Gastrocnemius medialis (tissue), 4 donors: Measurements from ENCODE around the gene GCHFR. TPM values are rescaled to one million over a fixed set of nuclear protein-coding genes. Genes with fewer than 3 reads are reported as not detected.

ENCODE experiments used
- ATAC-seq, 2 donors: fragments of 150-250 bp; one replicate each; pipeline ENCODE4 v1.9.1; 2016
- DNase-seq, 2 donors: peaks; one replicate each; pipeline ENCODE4 v3.0.0-alpha.2; 2019
- H3K27ac ChIP-seq, 4 donors: fragments of 200-600 bp; sonication (generic); 1 replicate in 1 of 4; 2 replicates in 3 of 4; pipeline ENCODE4 v1.5.1; 2016 to 2018; ENCODE audit warnings: mild to moderate bottlenecking in 2 of 4, moderate library complexity in 1 of 4
- H3K27me3 ChIP-seq, 3 donors: fragments of 200-600 bp; sonication (generic) in 2 of 3; 1 replicate in 1 of 3; 2 replicates in 2 of 3; pipeline versions ENCODE4 v1.5.1 to v1.6.0; 2016 to 2019; ENCODE audit warnings: mild to moderate bottlenecking in 1 of 3, moderate library complexity in 1 of 3
- H3K36me3 ChIP-seq, 2 donors: fragments of 200-600 bp; sonication (generic) in 1 of 2; one replicate each; pipeline ENCODE4 v1.5.1; 2017 to 2018
- H3K4me1 ChIP-seq, 2 donors: fragments of 200-600 bp; sonication (generic) in 1 of 2; one replicate each; pipeline ENCODE4 v1.5.1; 2016 to 2017; ENCODE audit warnings: mild to moderate bottlenecking in 2 of 2
- H3K4me3 ChIP-seq, 4 donors: fragments of 200-600 bp; sonication (generic) in 3 of 4; 1 replicate in 1 of 4; 2 replicates in 3 of 4; pipeline ENCODE4 v1.5.1; 2016 to 2019; ENCODE audit warnings: mild to moderate bottlenecking in 2 of 4
- H3K9me3 ChIP-seq, 3 donors: fragments of 200-600 bp; sonication (generic) in 2 of 3; 1 replicate in 1 of 3; 2 replicates in 2 of 3; pipeline ENCODE4 v1.5.1; 2016 to 2019
- CTCF ChIP-seq, 5 experiments: fragments of 450-650 bp in 3 of 5; fragments of 200-600 bp in 2 of 5; sonication (generic) in 2 of 5; IDR thresholded peaks in 4 of 5; conservative IDR thresholded peaks in 1 of 5; 1 replicate in 4 of 5; 2 replicates in 1 of 5; pipeline ENCODE4 v1.5.1; 2016 to 2019; ENCODE audit warnings: antibody characterized with exemption in 5 of 5, mild to moderate bottlenecking in 3 of 5, moderate library complexity in 3 of 5
- POLR2A ChIP-seq, 2 donors: fragments of 450-650 bp; IDR thresholded peaks; one replicate each; pipeline ENCODE4 v1.6.1; 2017; ENCODE audit warnings: antibody characterized with exemption in 2 of 2, mild to moderate bottlenecking in 2 of 2, moderate library complexity in 2 of 2
- in situ Hi-C, 4 donors: fragments of 200-750 bp; cut with MboI; loops; one replicate each; pipeline versions ENCODE4 v1.15.0 to v1.8.0; 2017; ENCODE audit warnings: low sequenced_read_pairs in 4 of 4
- intact Hi-C: fragments of 100-400 bp; cut with DNase I; formaldehyde crosslinking; loops from one replicate; pipeline ENCODE4 v1.15.1; 2023; ENCODE audit warnings: low total_unique reads
- total RNA-seq, 4 donors: library from RNA; depleted of rRNA; stranded (reverse); fragments of >200 nt; gene quantifications; one replicate each; pipeline versions ENCODE4 v1.1.0 to v1.2.3, GENCODE V29; 2016

The GCHFR gene
- total RNA-seq, 4 donors from 2014 or later, result 0.49 to 16.9 (median 14.4) TPM

DNA sequence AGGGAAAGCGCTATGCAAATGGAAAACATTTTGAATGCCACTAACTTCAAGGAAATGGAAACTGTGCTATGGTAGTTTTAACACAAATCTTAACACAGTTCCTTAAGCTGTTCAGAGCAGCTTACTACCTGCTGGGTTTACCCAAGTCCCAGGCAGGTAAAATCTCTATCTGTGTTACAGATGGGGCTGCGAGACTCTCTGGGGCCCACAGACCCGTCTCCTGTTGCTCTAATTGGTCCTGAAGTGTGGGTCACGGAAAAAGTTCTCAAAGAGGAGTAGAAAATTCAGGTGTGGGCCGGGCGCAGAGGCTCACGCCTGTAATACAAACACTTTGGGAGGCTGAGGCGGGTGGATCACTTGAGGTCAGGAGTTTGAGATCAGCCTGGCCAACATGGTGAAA lies 26.1 kb downstream of the GCHFR start:
- intact Hi-C loops, result no loop called here
- H3K4me1 ChIP-seq, result peaks cover 10 to 27% of the 10 kb centered on the region in 2 donors
- ATAC-seq (peak in 1 of 2 donors; percentile 14), DNase-seq (peak in 1 of 2 donors; percentile 49)
- TF ChIP-seq POLR2A (IDR thresholded peaks at IDR 0.05) (no peak), CTCF (IDR thresholded peaks at IDR 0.05 in 4 of 5, conservative IDR thresholded peaks at IDR 0.05 in 1 of 5) (no peak)
- H3K27me3 ChIP-seq, result no peaks in the 10 kb centered on the region
- in situ Hi-C loops, result loop anchor here in 1 of 4 donors (25.0 kb wide), 1 partner anchor 103 kb away; the partner anchor contains the start of gene RAD51
- H3K27ac ChIP-seq, result peak overlapping the region; percentile 50 to 81 (median 67)
- no peaks in the 10 kb centered on the region for H3K36me3 ChIP-seq
- no peak overlapping the region for H3K4me3 ChIP-seq
- H3K9me3 ChIP-seq, result no peaks in the 10 kb centered on the region

DNA sequence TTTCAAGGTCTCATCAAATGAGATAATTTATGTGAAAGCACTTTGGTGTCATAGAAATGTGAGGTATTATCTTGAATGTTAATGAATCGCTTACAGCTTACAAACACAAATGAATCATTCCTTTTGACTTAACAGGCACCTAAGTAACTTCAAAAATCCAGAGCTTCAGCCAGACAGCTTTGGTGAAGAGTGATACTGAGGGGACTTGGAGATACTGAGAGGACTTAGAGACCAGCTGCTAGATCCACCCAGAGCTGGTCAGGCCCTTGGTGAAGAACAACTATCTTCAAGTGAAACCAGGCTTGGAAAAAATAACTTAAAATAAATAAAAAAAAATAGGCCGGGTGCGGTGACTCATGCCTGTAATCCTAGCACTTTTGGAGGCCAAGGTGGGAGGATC lies 26.9 kb downstream of the GCHFR start:
- peaks cover 10 to 27% of the 10 kb centered on the region in 2 donors for H3K4me1 ChIP-seq
- no peaks in the 10 kb centered on the region for H3K27me3 ChIP-seq
- H3K36me3 ChIP-seq, result no peaks in the 10 kb centered on the region
- ATAC-seq (no peak), DNase-seq (no peak)
- peak overlapping the region; percentile 32 to 81 (median 66) for H3K27ac ChIP-seq
- TF ChIP-seq POLR2A (IDR thresholded peaks at IDR 0.05), result no peak
- no peak for TF ChIP-seq CTCF (IDR thresholded peaks at IDR 0.05 in 4 of 5, conservative IDR thresholded peaks at IDR 0.05 in 1 of 5)
- in situ Hi-C loops (loop anchor here in 1 of 4 donors (25.0 kb wide), 1 partner anchor 103 kb away; the partner anchor contains the start of gene RAD51), intact Hi-C loops (no loop called here)
- H3K9me3 ChIP-seq, result no peaks in the 10 kb centered on the region
- H3K4me3 ChIP-seq, result no peak overlapping the region

- intact Hi-C loops (no loop called here), in situ Hi-C loops (loop anchor here in 1 of 4 donors (25.0 kb wide), 1 partner anchor 105 kb away; the partner anchor contains the start of gene RAD51)
- DNase-seq, result no peak
- H3K4me3 ChIP-seq, result no peak overlapping the region
- no peak for ATAC-seq
- peak overlapping the region in 1 of 4 donors; percentile 81 for H3K27ac ChIP-seq
- no peaks in the 10 kb centered on the region for H3K27me3 ChIP-seq
- TF ChIP-seq CTCF (IDR thresholded peaks at IDR 0.05 in 4 of 5, conservative IDR thresholded peaks at IDR 0.05 in 1 of 5) (no peak), POLR2A (IDR thresholded peaks at IDR 0.05) (no peak)
- H3K36me3 ChIP-seq, result no peaks in the 10 kb centered on the region
- H3K9me3 ChIP-seq, result no peaks in the 10 kb centered on the region
- peaks cover 10 to 30% of the 10 kb centered on the region in 2 donors for H3K4me1 ChIP-seq
Measured at GRCh38 chr15:40792394-40792793, 28.5 kb downstream of the GCHFR start.

DNA sequence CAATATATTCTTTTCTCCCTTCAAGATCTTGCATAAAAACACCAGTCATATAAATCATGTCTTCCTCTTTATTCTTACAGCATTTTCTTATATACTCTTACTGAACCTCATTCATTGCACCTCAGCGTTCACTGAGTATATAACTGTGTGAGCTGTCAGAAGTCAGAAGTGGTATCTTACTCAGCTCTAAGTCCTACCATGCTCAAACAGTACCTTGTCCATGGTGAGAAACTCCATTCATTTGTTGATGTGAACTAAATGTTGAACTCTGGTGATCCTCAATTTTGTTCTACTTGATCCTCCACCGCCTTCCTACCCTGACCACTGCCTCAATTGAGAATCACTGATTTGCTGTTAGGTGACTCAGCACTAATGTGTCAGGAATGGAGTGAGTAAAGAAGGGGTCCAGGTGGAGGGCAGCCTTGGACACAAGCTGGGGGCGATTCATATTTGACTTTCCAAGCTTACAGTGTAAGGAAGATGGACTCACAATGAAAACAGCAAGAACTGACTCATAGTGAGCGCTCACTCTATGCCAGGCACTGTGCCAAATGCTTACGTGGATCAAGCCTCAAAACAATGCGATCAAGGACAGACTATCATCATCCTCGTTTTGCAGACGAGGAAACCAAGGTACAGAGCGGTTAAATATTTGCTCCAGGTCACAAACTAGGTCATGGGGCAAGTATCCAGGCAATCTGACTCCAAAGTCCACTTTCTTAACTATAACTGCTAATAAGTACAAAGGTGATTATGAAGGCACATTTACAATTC lies 29.5 kb downstream of the GCHFR start:
- peak; percentile 18 to 47 for ATAC-seq
- peaks cover 10 to 24% of the 10 kb centered on the region in 2 donors for H3K4me1 ChIP-seq
- intact Hi-C loops, result no loop called here
- in situ Hi-C loops, result loop anchor here in 1 of 4 donors (25.0 kb wide), 1 partner anchor 106 kb away; the partner anchor contains the start of gene RAD51
- H3K27me3 ChIP-seq, result no peaks in the 10 kb centered on the region
- peak overlapping the region in 1 of 4 donors; percentile 13 for H3K27ac ChIP-seq
- H3K36me3 ChIP-seq, result no peaks in the 10 kb centered on the region
- TF ChIP-seq POLR2A (IDR thresholded peaks at IDR 0.05) (no peak), CTCF (IDR thresholded peaks at IDR 0.05 in 4 of 5, conservative IDR thresholded peaks at IDR 0.05 in 1 of 5) (no peak)
- H3K9me3 ChIP-seq, result no peaks in the 10 kb centered on the region
- no peak overlapping the region for H3K4me3 ChIP-seq
- DNase-seq, result no peak
